Endodermal cell (in vitro differentiated cells): ENCODE measurements around the gene ATL3. TPM values are rescaled to one million over a fixed set of nuclear protein-coding genes. Genes with fewer than 3 reads are reported as not detected.

Source experiments
- DNase-seq: peaks from one replicate; pipeline ENCODE4 v3.0.0-alpha.2; 2017
- H3K27ac ChIP-seq: 2 replicates; pipeline ENCODE4 v1.5.1; 2013; ENCODE audit warnings: mild to moderate bottlenecking, low read depth, low read length, moderate library complexity
- H3K27me3 ChIP-seq: 2 replicates; pipeline ENCODE4 v1.6.1; 2013; ENCODE audit warnings: mild to moderate bottlenecking, low read length, moderate library complexity; ENCODE audit not compliant: insufficient read depth, control insufficient read depth, poor library complexity, severe bottlenecking
- H3K36me3 ChIP-seq: 2 replicates; pipeline ENCODE4 v1.7.0; 2013; ENCODE audit warnings: mild to moderate bottlenecking, low read length, moderate library complexity; ENCODE audit not compliant: control insufficient read depth, insufficient read depth
- H3K4me1 ChIP-seq: one replicate; pipeline ENCODE4 v1.7.0; 2013; ENCODE audit warnings: low read length; ENCODE audit not compliant: control insufficient read depth, insufficient read depth
- H3K4me3 ChIP-seq: 2 replicates; pipeline ENCODE4 v1.5.1; 2013; ENCODE audit warnings: mild to moderate bottlenecking, low read length, moderate library complexity
- H3K9ac ChIP-seq: 2 replicates; pipeline ENCODE4 v1.6.1; 2013; ENCODE audit warnings: mild to moderate bottlenecking, low read length, moderate library complexity; ENCODE audit not compliant: poor library complexity, severe bottlenecking; ENCODE audit errors: extremely low read depth
- H3K9me3 ChIP-seq: 2 replicates; pipeline ENCODE4 v1.6.1; 2013; ENCODE audit warnings: mild to moderate bottlenecking, low read length, moderate library complexity; ENCODE audit not compliant: control insufficient read depth
- H3K27ac Mint-ChIP-seq: 2 replicates; pipeline ENCODE4 v1.8.0; 2020; ENCODE audit warnings: mixed read lengths
- H3K27me3 Mint-ChIP-seq: 2 replicates; pipeline ENCODE4 v1.8.0; 2021; ENCODE audit warnings: mild to moderate bottlenecking, mixed read lengths; ENCODE audit not compliant: insufficient read depth
- H3K36me3 Mint-ChIP-seq: 2 replicates; pipeline ENCODE4 v1.8.0; 2020; ENCODE audit warnings: low read depth, mixed read lengths
- H3K4me1 Mint-ChIP-seq: 2 replicates; pipeline ENCODE4 v1.8.0; 2020; ENCODE audit warnings: mixed read lengths
- H3K4me3 Mint-ChIP-seq: 2 replicates; pipeline ENCODE4 v1.8.0; 2020; ENCODE audit warnings: mild to moderate bottlenecking, moderate library complexity, mixed read lengths
- H3K9me3 Mint-ChIP-seq: 2 replicates; pipeline ENCODE4 v1.8.0; 2020; ENCODE audit warnings: mild to moderate bottlenecking, mixed read lengths
- CTCF ChIP-seq: fragments of 200-600 bp; sonication (generic); conservative IDR thresholded peaks from 2 replicates; pipeline ENCODE4 v1.5.0; 2021; ENCODE audit warnings: antibody characterized with exemption, mild to moderate bottlenecking
- WGBS, 2 experiments: methylation state at CpG; one replicate each; pipeline versions ENCODE4 v1.1.5 to v1.1.7; 2013; ENCODE audit warnings: missing lambda C conversion rate in 2 of 2, mixed read lengths in 1 of 2; ENCODE audit not compliant: insufficient coverage in 1 of 2, insufficient read length in 1 of 2; 5-methylcytosine and 5-hydroxymethylcytosine counted together
- total RNA-seq, 2 donors: library from RNA; stranded (reverse); fragmentation: NEBNext Ultra II Directional in 1 of 2; extraction: Animal tissue kit (Norgen Biotek cat#: 25700) in 1 of 2; gene quantifications; 2 replicates in 1 of 2; 3 replicates in 1 of 2; pipeline ENCODE4 v1.2.1, GENCODE V29; 2021

The ATL3 gene
- total RNA-seq, 2 donors from 2014 or later, result 33.8 to 38.0 TPM

DNA sequence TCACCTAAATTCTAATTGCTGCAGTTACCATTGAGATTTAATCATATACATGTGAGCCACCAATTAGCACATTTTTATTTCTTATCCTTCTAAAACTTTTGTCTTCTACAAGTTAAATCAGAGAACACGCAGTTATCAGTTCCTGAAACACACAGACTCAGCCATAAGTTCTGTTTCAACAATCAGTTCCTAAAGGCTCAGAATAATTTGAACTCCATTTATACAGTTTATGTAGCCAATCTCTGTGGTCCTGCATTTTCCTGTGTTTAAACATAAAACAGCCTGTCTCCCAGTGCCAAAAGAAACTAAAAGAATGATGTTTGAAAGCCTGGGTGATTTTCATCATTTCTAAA is 59.8 kb downstream of the ATL3 start:
- Histone ChIP-seq H3K36me3 (no peaks in the 10 kb centered on the region), H3K4me1 (peaks cover 2% of the 10 kb centered on the region), H3K9me3 (no peaks in the 10 kb centered on the region), H3K27ac (no peak overlapping the region), H3K27me3 (no peaks in the 10 kb centered on the region), H3K9ac (no peak overlapping the region), H3K4me3 (no peak overlapping the region)
- no peak for TF ChIP-seq CTCF
- DNase-seq, result no peak
- WGBS, 2 experiments, result 36 to 53% methylated on average over 1 of the region's 1 CpG
- no peaks in the 10 kb centered on the region for H3K36me3 Mint-ChIP-seq
- H3K27me3 Mint-ChIP-seq, result peaks cover 6% of the 10 kb centered on the region
- peaks cover 31% of the 10 kb centered on the region for H3K4me1 Mint-ChIP-seq
- H3K9me3 Mint-ChIP-seq, result no peaks in the 10 kb centered on the region
- peak overlapping the region; percentile 33 for H3K4me3 Mint-ChIP-seq
- no peak overlapping the region for H3K27ac Mint-ChIP-seq

DNA sequence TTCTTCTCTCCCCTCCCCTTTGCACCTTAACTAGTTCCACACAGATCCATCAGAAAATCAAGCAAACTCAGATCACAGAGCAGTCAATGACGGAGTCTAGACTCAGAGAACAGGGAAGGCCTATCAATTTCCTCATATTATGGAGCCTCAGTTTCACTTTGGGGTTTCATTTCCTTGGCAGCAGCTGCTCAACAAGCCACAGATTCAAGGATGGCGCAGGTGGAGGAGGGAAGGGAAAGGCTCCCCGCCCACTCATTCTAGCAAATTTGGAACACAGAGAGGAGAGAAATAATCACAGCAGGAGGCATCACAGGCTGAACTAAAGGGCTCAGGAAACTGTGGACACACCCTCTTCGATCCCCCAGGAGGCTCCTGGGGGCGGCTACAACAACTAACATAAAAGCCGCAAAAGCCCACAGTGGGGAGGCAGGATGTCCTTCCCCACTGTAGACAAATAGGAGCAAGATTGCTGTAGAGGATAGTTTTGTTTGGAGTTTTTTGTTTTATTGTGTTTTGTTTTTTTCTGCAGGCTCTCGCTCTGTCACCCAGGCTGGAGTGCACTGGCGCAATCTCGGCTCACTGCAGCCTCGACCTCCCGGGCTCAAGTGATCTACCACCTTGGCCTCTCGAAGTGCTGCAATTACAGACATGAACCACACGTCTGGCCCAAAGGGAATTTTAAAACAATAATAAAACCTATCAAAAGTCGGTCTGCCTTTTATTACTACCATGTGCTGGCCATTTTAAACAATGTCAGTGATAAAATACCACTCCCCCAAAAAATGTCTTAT is 60.4 kb downstream of the ATL3 start:
- H3K27ac Mint-ChIP-seq, result no peak overlapping the region
- no peaks in the 10 kb centered on the region for H3K9me3 ChIP-seq
- peaks cover 31% of the 10 kb centered on the region for H3K4me1 Mint-ChIP-seq
- peak overlapping the region; percentile 41 for H3K4me3 ChIP-seq
- no peaks in the 10 kb centered on the region for H3K36me3 Mint-ChIP-seq
- H3K9me3 Mint-ChIP-seq, result no peaks in the 10 kb centered on the region
- WGBS, 2 experiments, result 27 to 37% methylated on average over 11 to 14 of the region's 14 CpGs
- no peaks in the 10 kb centered on the region for H3K36me3 ChIP-seq
- H3K9ac ChIP-seq, result no peak overlapping the region
- peak overlapping the region; percentile 33 for H3K4me3 Mint-ChIP-seq
- H3K27me3 ChIP-seq, result no peaks in the 10 kb centered on the region
- peak; percentile 62 for TF ChIP-seq CTCF
- H3K4me1 ChIP-seq, result peaks cover 2% of the 10 kb centered on the region
- H3K27ac ChIP-seq, result no peak overlapping the region
- H3K27me3 Mint-ChIP-seq, result peaks cover 6% of the 10 kb centered on the region
- DNase-seq, result peak; percentile 85

DNA sequence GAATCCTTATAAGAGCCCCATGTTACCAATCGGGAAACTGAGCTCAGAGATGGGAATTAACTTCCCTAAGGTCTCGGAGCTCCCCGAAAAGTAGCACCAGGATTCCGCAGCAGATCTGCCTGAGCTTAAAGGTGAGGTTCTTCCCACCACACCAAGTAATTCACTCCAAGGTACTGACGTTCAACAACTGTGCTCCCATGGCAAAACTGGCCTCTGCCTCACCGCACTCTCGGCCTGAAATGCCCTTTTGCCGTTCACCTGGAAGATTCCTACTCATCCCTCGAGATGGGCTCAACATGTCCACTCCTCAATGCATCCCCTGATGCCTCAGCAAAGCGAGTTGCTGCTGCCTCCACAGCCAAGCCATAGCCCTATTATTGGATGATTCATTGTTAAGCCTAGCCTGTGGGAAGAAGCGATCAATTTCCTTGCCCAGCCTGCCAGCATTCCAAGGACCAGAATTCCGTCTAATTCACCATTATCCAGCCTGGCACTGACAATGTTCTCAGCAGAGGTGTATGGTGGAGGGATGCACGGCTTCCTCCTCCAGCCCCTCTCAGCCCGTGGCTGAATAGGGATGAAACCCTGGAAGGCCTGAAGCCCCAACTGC is 61.1 kb downstream of the ATL3 start:
- peaks cover 6% of the 10 kb centered on the region for H3K27me3 Mint-ChIP-seq
- Histone ChIP-seq H3K27ac (no peak overlapping the region), H3K4me1 (peaks cover 2% of the 10 kb centered on the region), H3K9ac (no peak overlapping the region), H3K9me3 (no peaks in the 10 kb centered on the region), H3K27me3 (no peaks in the 10 kb centered on the region), H3K36me3 (no peaks in the 10 kb centered on the region), H3K4me3 (peak overlapping the region; percentile 41)
- no peak overlapping the region for H3K27ac Mint-ChIP-seq
- DNase-seq, result peak; percentile 57
- TF ChIP-seq CTCF, result no peak
- 84 to 88% methylated on average over 11 to 14 of the region's 14 CpGs for WGBS, 2 experiments
- H3K4me3 Mint-ChIP-seq, result no peak overlapping the region
- no peaks in the 10 kb centered on the region for H3K9me3 Mint-ChIP-seq
- no peaks in the 10 kb centered on the region for H3K36me3 Mint-ChIP-seq
- H3K4me1 Mint-ChIP-seq, result peaks cover 31% of the 10 kb centered on the region
